HEK293 (cell line): Measurements from ENCODE around the gene ZNF18.

ENCODE experiments used
- CTCF ChIA-PET: fragments of 350-600 bp; formaldehyde crosslinking; extraction: SDS; loops from one replicate; lab custom pipeline; 2021; ENCODE audit warnings: antibody characterized with exemption; lab: Yijun Ruan, JAX
- POLR2A ChIA-PET: fragments of 300-600 bp; formaldehyde crosslinking; extraction: SDS; loops from one replicate; lab custom pipeline; 2020; ENCODE audit warnings: antibody characterized with exemption, inconsistent platforms; lab: Yijun Ruan, JAX
- H3K27ac ChIP-seq: fragments of 200-500 bp; sonication (Bioruptor generic); 2 replicates; pipeline ENCODE4 v1.5.1; 2014; ENCODE audit warnings: low read depth, low read length, control low read depth, inconsistent platforms; ENCODE audit errors: extremely low read depth
- H3K36me3 ChIP-seq, 2 experiments: fragments of 200-500 bp in 1 of 2; sonication (Bioruptor generic) in 1 of 2; 1 replicate in 1 of 2; 2 replicates in 1 of 2; pipeline ENCODE4 v1.5.1; 2014 to 2017; ENCODE audit warnings: inconsistent platforms in 2 of 2, low read length in 2 of 2; ENCODE audit not compliant: control insufficient read depth in 2 of 2, insufficient read depth in 1 of 2
- H3K4me1 ChIP-seq: fragments of 200-500 bp; sonication (Bioruptor generic); 2 replicates; pipeline ENCODE4 v1.5.1; 2014; ENCODE audit warnings: mild to moderate bottlenecking, low read length, inconsistent platforms; ENCODE audit not compliant: control insufficient read depth, insufficient read depth
- H3K4me3 ChIP-seq: 2 replicates; pipeline ENCODE4 v1.5.1; 2011; ENCODE audit warnings: low read depth, mild to moderate bottlenecking, control low read depth, low read length, moderate library complexity
- H3K9me3 ChIP-seq: fragments of 200-500 bp; sonication (Bioruptor generic); 2 replicates; pipeline ENCODE4 v1.5.1; 2014; ENCODE audit warnings: low read depth, low read length, inconsistent platforms; ENCODE audit not compliant: control insufficient read depth, insufficient read depth
- KLF10 ChIP-seq: fragments of 450-650 bp; IDR thresholded peaks from 2 replicates; pipeline ENCODE4 v1.5.1; 2018; ENCODE audit warnings: missing biosample characterization, mild to moderate bottlenecking, missing genetic modification characterization
- KLF8 ChIP-seq: fragments of 450-650 bp; formaldehyde crosslinking; IDR thresholded peaks from 2 replicates; pipeline ENCODE4 v1.5.1; 2016; ENCODE audit warnings: missing biosample characterization, missing genetic modification characterization
- KLF9 ChIP-seq: fragments of 450-650 bp; formaldehyde crosslinking; IDR thresholded peaks from 2 replicates; pipeline ENCODE4 v1.5.1; 2016; ENCODE audit warnings: missing biosample characterization, missing genetic modification characterization, low read depth
- PRDM1 ChIP-seq: fragments of 450-650 bp; formaldehyde crosslinking; IDR thresholded peaks from 2 replicates; pipeline ENCODE4; 2016; ENCODE audit warnings: missing biosample characterization, missing genetic modification characterization
- ZBTB20 ChIP-seq: fragments of 450-650 bp; formaldehyde crosslinking; IDR thresholded peaks from 2 replicates; pipeline ENCODE4 v1.5.1; 2016; ENCODE audit warnings: missing biosample characterization, missing genetic modification characterization
- ZBTB8A ChIP-seq: fragments of 450-650 bp; formaldehyde crosslinking; IDR thresholded peaks from 2 replicates; pipeline ENCODE4 v1.5.1; 2016; ENCODE audit warnings: missing biosample characterization, missing genetic modification characterization
- ZNF335 ChIP-seq: fragments of 450-650 bp; formaldehyde crosslinking; conservative IDR thresholded peaks from 2 replicates; pipeline ENCODE4 v1.5.1; 2016; ENCODE audit warnings: missing biosample characterization, missing genetic modification characterization
- ZNF747 ChIP-seq: fragments of 450-650 bp; formaldehyde crosslinking; IDR thresholded peaks from 2 replicates; pipeline ENCODE4 v1.5.1; 2016; ENCODE audit warnings: missing biosample characterization, missing genetic modification characterization
- TF ChIP-seq, protein P1 (sequence below): fragments of 450-650 bp; formaldehyde crosslinking; IDR thresholded peaks from 2 replicates; pipeline ENCODE4 v1.5.1; 2016; ENCODE audit warnings: missing biosample characterization, missing genetic modification characterization
- TF ChIP-seq, protein P2 (sequence below): fragments of 450-650 bp; formaldehyde crosslinking; IDR thresholded peaks from 2 replicates; pipeline ENCODE4; 2016; ENCODE audit warnings: missing biosample characterization, missing genetic modification characterization
- TF ChIP-seq, protein P3 (sequence below): fragments of 450-650 bp; formaldehyde crosslinking; IDR thresholded peaks from 2 replicates; pipeline ENCODE4 v1.5.1; 2016; ENCODE audit warnings: missing biosample characterization, missing genetic modification characterization
- TF ChIP-seq, protein P4 (sequence below): fragments of 450-650 bp; formaldehyde crosslinking; IDR thresholded peaks from 2 replicates; pipeline ENCODE4 v1.5.1; 2016; ENCODE audit warnings: missing biosample characterization, missing genetic modification characterization
- TF ChIP-seq, protein P5 (sequence below): fragments of 450-650 bp; formaldehyde crosslinking; optimal IDR thresholded peaks from 2 replicates; pipeline ENCODE3; 2016; ENCODE audit warnings: missing biosample characterization, mild to moderate bottlenecking, missing genetic modification characterization
- TF ChIP-seq, protein P6 (sequence below): fragments of 450-650 bp; formaldehyde crosslinking; IDR thresholded peaks from 2 replicates; pipeline ENCODE4 v1.5.1; 2017; ENCODE audit warnings: missing biosample characterization, mild to moderate bottlenecking, missing genetic modification characterization, moderate library complexity
- TF ChIP-seq, protein P7 (sequence below): fragments of 450-650 bp; formaldehyde crosslinking; IDR thresholded peaks from 2 replicates; pipeline ENCODE4 v1.5.1; 2017; ENCODE audit warnings: missing biosample characterization, missing genetic modification characterization

Gene ZNF18

DNA sequence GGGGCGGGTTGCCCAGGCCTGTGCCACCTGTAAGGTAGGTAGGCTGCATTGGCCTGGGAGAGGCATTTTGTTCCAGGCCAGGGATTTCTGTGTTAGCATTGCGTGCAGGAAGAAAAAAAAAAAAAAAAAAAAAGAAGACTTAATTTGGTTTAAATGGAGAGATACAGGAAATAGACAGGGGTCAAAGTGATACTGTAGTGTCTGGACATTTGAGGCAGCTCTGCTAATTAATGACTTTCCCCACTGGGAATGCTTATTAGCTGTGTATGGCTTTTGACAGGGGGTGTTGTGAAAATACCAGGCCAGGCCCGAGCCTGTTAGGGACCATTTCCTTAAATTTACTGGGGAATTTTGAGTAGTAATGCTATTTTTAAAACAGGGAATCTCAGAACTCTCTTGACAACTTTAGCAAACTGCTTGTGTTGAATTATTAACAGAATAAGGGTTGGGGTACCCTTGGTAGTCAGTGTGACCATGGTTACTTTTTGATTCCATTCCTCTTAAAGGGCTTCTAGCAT is 24.4 kb upstream of the ZNF18 start:
- CTCF ChIA-PET, result interaction anchor here (0.6 to 0.9 kb wide), 3 partner anchors 180 to 524 kb away, joined by 3 read pairs; no protein-coding TSS in a partner anchor
- H3K9me3 ChIP-seq, result no peaks in the 10 kb centered on the region
- TF ChIP-seq, protein P1, sequence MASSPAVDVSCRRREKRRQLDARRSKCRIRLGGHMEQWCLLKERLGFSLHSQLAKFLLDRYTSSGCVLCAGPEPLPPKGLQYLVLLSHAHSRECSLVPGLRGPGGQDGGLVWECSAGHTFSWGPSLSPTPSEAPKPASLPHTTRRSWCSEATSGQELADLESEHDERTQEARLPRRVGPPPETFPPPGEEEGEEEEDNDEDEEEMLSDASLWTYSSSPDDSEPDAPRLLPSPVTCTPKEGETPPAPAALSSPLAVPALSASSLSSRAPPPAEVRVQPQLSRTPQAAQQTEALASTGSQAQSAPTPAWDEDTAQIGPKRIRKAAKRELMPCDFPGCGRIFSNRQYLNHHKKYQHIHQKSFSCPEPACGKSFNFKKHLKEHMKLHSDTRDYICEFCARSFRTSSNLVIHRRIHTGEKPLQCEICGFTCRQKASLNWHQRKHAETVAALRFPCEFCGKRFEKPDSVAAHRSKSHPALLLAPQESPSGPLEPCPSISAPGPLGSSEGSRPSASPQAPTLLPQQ (tag by site-specific recombination), result 0 out of 2 replicates have a peak, but pooled peaks have one; percentile 2
- TF ChIP-seq, protein P2, sequence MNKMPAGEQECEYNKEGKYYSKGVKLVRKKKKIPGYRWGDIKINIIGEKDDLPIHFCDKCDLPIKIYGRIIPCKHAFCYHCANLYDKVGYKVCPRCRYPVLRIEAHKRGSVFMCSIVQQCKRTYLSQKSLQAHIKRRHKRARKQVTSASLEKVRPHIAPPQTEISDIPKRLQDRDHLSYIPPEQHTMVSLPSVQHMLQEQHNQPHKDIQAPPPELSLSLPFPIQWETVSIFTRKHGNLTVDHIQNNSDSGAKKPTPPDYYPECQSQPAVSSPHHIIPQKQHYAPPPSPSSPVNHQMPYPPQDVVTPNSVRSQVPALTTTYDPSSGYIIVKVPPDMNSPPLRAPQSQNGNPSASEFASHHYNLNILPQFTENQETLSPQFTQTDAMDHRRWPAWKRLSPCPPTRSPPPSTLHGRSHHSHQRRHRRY (tag by site-specific recombination), result no peak
- TF ChIP-seq ZNF335 (tag by site-specific recombination) (peak; percentile 81), KLF10 (tag by site-specific recombination) (no peak)
- TF ChIP-seq, protein P3, sequence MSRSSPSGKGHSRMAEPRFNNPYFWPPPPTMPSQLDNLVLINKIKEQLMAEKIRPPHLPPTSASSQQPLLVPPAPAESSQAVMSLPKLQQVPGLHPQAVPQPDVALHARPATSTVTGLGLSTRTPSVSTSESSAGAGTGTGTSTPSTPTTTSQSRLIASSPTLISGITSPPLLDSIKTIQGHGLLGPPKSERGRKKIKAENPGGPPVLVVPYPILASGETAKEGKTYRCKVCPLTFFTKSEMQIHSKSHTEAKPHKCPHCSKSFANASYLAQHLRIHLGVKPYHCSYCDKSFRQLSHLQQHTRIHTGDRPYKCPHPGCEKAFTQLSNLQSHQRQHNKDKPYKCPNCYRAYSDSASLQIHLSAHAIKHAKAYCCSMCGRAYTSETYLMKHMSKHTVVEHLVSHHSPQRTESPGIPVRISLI, result peak; percentile 70
- TF ChIP-seq, protein P4, sequence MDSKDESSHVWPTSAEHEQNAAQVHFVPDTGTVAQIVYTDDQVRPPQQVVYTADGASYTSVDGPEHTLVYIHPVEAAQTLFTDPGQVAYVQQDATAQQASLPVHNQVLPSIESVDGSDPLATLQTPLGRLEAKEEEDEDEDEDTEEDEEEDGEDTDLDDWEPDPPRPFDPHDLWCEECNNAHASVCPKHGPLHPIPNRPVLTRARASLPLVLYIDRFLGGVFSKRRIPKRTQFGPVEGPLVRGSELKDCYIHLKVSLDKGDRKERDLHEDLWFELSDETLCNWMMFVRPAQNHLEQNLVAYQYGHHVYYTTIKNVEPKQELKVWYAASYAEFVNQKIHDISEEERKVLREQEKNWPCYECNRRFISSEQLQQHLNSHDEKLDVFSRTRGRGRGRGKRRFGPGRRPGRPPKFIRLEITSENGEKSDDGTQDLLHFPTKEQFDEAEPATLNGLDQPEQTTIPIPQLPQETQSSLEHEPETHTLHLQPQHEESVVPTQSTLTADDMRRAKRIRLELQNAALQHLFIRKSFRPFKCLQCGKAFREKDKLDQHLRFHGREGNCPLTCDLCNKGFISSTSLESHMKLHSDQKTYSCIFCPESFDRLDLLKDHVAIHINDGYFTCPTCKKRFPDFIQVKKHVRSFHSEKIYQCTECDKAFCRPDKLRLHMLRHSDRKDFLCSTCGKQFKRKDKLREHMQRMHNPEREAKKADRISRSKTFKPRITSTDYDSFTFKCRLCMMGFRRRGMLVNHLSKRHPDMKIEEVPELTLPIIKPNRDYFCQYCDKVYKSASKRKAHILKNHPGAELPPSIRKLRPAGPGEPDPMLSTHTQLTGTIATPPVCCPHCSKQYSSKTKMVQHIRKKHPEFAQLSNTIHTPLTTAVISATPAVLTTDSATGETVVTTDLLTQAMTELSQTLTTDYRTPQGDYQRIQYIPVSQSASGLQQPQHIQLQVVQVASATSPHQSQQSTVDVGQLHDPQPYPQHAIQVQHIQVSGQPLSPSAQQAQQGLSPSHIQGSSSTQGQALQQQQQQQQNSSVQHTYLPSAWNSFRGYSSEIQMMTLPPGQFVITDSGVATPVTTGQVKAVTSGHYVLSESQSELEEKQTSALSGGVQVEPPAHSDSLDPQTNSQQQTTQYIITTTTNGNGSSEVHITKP (tag by site-specific recombination), result peak; percentile 27; the same call in 1 of the 2 replicates
- TF ChIP-seq, all 188 proteins: peak for 4
- Histone ChIP-seq H3K27ac (peak overlapping the region; percentile 87; the same call in 1 of the 2 replicates), H3K36me3 (peaks cover 0 to 10% of the 10 kb centered on the region in 2 experiments; a peak in 1 of 3 replicates), H3K4me1 (peaks cover 31% of the 10 kb centered on the region), H3K4me3 (peak overlapping the region; percentile 80)
- POLR2A ChIA-PET, result interaction anchor here (0.9 to 4.4 kb wide), 2 partner anchors 17 to 25 kb away, joined by 3 to 45 read pairs; partner anchors contain the start of gene ZNF18

DNA sequence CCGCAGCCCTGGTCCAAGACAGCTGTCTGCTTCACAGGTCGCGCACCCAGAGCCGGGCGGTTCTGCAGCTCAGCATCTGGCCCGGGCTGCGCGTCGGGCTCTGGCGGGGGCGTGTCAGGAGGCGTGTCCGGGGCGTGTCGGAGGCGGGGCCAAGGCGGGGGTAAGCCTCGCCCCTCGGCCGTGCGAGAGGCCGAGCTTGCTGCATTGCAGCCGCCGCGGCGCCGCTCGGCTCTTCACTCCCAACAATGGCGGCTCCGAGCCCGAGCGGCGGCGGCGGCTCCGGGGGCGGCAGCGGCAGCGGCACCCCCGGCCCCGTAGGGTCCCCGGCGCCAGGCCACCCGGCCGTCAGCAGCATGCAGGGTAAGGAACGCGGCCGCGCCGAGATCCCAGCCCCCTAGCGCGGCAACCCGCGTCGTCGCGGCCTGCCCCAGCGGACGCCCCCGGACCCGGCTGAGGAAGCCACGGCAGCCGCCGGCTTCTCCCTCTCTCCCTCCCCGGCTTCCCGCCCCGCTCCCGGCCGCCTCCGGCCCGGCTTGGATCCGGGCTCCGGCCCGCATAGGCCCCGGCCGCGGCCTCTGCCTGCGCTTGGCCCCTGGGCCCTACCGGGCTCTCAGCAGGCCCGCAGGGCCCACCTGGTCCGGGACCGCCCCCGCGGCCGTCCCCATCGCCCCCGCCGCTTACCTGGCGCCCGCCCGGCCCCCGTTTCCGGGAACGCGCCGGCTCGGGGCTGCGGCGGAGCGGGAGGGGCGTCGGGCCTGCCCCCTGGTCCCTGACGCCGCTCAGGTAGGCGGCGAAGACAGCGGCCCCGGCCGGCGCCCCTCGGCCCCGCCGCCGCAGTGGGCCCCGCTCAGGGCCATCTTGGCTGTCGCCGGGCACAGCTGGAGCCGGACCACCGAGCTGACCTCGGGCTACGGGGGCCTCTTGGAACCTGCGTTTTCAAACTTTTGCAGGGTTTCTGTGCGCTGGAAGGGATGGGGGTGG is 23.7 kb upstream of the ZNF18 start, which contains the start of gene MAP2K4:
TSS of gene MAP2K4 (plus strand) at position 236 of the 981 bp plus-strand sequence. CDS start at position 246, 10 bp downstream.
- Histone ChIP-seq H3K27ac (peak within 1 kb of the TSS; percentile 87), H3K36me3 (peaks cover 0 to 6% of the 10 kb centered on the region in 2 experiments; a peak in 1 of 3 replicates), H3K4me1 (peaks cover 31% of the 10 kb centered on the region), H3K4me3 (peak within 1 kb of the TSS; percentile 80), H3K9me3 (no peaks in the 10 kb centered on the region)
- POLR2A ChIA-PET, result interaction anchor here (0.5 to 4.4 kb wide), 17 partner anchors 10 to 1321 kb away, joined by 3 to 70 read pairs (median 4); partner anchors contain the start of genes ELAC2 and ZNF18
- CTCF ChIA-PET, result interaction anchor here (0.5 to 1.0 kb wide), 5 partner anchors 9 to 666 kb away, joined by 3 to 5 read pairs (median 3); no protein-coding TSS in a partner anchor
- peak; percentile 87 for TF ChIP-seq KLF8
- peak; percentile 97 for TF ChIP-seq KLF9
- TF ChIP-seq, protein P5, sequence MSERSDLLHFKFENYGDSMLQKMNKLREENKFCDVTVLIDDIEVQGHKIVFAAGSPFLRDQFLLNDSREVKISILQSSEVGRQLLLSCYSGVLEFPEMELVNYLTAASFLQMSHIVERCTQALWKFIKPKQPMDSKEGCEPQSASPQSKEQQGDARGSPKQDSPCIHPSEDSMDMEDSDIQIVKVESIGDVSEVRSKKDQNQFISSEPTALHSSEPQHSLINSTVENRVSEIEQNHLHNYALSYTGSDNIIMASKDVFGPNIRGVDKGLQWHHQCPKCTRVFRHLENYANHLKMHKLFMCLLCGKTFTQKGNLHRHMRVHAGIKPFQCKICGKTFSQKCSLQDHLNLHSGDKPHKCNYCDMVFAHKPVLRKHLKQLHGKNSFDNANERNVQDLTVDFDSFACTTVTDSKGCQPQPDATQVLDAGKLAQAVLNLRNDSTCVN (tag by site-specific recombination), result peak; percentile 65
- TF ChIP-seq, protein P6, sequence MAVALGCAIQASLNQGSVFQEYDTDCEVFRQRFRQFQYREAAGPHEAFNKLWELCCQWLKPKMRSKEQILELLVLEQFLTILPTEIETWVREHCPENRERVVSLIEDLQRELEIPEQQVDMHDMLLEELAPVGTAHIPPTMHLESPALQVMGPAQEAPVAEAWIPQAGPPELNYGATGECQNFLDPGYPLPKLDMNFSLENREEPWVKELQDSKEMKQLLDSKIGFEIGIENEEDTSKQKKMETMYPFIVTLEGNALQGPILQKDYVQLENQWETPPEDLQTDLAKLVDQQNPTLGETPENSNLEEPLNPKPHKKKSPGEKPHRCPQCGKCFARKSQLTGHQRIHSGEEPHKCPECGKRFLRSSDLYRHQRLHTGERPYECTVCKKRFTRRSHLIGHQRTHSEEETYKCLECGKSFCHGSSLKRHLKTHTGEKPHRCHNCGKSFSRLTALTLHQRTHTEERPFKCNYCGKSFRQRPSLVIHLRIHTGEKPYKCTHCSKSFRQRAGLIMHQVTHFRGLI (tag by site-specific recombination), result 0 out of 2 replicates have a peak, but pooled peaks have one; percentile 33
- TF ChIP-seq ZNF747 (tag by site-specific recombination), result no peak
- TF ChIP-seq, protein P1 (tag by site-specific recombination), result peak; percentile 84; the same call in 1 of the 2 replicates
- TF ChIP-seq, protein P7, sequence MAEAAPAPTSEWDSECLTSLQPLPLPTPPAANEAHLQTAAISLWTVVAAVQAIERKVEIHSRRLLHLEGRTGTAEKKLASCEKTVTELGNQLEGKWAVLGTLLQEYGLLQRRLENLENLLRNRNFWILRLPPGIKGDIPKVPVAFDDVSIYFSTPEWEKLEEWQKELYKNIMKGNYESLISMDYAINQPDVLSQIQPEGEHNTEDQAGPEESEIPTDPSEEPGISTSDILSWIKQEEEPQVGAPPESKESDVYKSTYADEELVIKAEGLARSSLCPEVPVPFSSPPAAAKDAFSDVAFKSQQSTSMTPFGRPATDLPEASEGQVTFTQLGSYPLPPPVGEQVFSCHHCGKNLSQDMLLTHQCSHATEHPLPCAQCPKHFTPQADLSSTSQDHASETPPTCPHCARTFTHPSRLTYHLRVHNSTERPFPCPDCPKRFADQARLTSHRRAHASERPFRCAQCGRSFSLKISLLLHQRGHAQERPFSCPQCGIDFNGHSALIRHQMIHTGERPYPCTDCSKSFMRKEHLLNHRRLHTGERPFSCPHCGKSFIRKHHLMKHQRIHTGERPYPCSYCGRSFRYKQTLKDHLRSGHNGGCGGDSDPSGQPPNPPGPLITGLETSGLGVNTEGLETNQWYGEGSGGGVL (tag by site-specific recombination), result no peak
- peak; percentile 59 for TF ChIP-seq ZBTB20 (tag by site-specific recombination)
- TF ChIP-seq PRDM1 (tag by site-specific recombination), result no peak
- peak; percentile 61; the same call in 1 of the 2 replicates for TF ChIP-seq ZBTB8A (tag by site-specific recombination)
